HepG2 (cell line): ENCODE measurements around the gene FKBP14. TPM values are rescaled to one million over a fixed set of nuclear protein-coding genes. Genes with fewer than 3 reads are reported as not detected.

Experiments
- DPF2 ChIP-seq: sonication (generic); formaldehyde crosslinking; IDR thresholded peaks from 2 replicates; pipeline ENCODE4 v1.4.0; 2020; ENCODE audit warnings: mild to moderate bottlenecking, low read depth, missing genetic modification reagents, borderline replicate concordance
- ETV6 ChIP-seq: sonication (generic); formaldehyde crosslinking; conservative IDR thresholded peaks from 2 replicates; pipeline ENCODE4 v1.4.0; 2020; ENCODE audit warnings: missing genetic modification reagents
- FOXJ3 ChIP-seq: sonication (generic); formaldehyde crosslinking; IDR thresholded peaks from 2 replicates; pipeline ENCODE4 v1.4.0; 2020; ENCODE audit warnings: missing genetic modification reagents, mild to moderate bottlenecking, borderline replicate concordance
- GABPA ChIP-seq, 2 experiments: IDR thresholded peaks; 2 replicates each; pipeline ENCODE4 v1.6.1; 2011 to 2016; ENCODE audit warnings: low read depth in 2 of 2, low read length in 1 of 2, missing biosample characterization in 1 of 2, missing genetic modification characterization in 1 of 2
- GPN1 ChIP-seq: sonication (generic); formaldehyde crosslinking; IDR thresholded peaks from 2 replicates; pipeline ENCODE4 v1.5.1; 2020; ENCODE audit warnings: missing genetic modification reagents, borderline replicate concordance
- HNRNPUL1 ChIP-seq: fragments of 200-400 bp; formaldehyde crosslinking; IDR thresholded peaks from 2 replicates; pipeline ENCODE4 v1.6.1; 2017; ENCODE audit warnings: low read depth, mild to moderate bottlenecking, low read length, moderate library complexity
- MAF1 ChIP-seq: sonication (generic); formaldehyde crosslinking; IDR thresholded peaks from 2 replicates; pipeline ENCODE4 v1.5.0; 2020; ENCODE audit warnings: missing genetic modification reagents, borderline replicate concordance
- NFE2L2 ChIP-seq: fragments of 150-350 bp; IDR thresholded peaks from 2 replicates; pipeline ENCODE4 v1.6.1; 2014; ENCODE audit warnings: low read length
- NKX3-1 ChIP-seq: sonication (generic); formaldehyde crosslinking; IDR thresholded peaks from 2 replicates; pipeline ENCODE4 v1.5.0; 2020; ENCODE audit warnings: missing genetic modification reagents
- POLR2A ChIP-seq, 2 experiments: IDR thresholded peaks; 2 replicates each; pipeline ENCODE4 v1.6.1; 2011; ENCODE audit warnings: low read depth in 2 of 2, low read length in 2 of 2, mild to moderate bottlenecking in 1 of 2, moderate library complexity in 1 of 2; ENCODE audit not compliant: insufficient read depth in 1 of 2
- SP2 ChIP-seq: sonication (generic); formaldehyde crosslinking; IDR thresholded peaks from 2 replicates; pipeline ENCODE4 v1.5.1; 2020; ENCODE audit warnings: mild to moderate bottlenecking, missing genetic modification reagents
- TARDBP ChIP-seq: sonication (generic); formaldehyde crosslinking; IDR thresholded peaks from 2 replicates; pipeline ENCODE4 v1.8.0; 2022; ENCODE audit warnings: mild to moderate bottlenecking, missing genetic modification reagents
- ZFX ChIP-seq: sonication (generic); formaldehyde crosslinking; IDR thresholded peaks from 2 replicates; pipeline ENCODE4 v1.4.0; 2020; ENCODE audit warnings: mild to moderate bottlenecking, low read depth, missing genetic modification reagents, moderate library complexity
- ZNF205 ChIP-seq: IDR thresholded peaks from 2 replicates; pipeline ENCODE4 v1.6.1; 2018; ENCODE audit warnings: missing biosample characterization, missing genetic modification reagents
- ZNF207 ChIP-seq: fragments of 450-650 bp; IDR thresholded peaks from 2 replicates; pipeline ENCODE4 v1.6.1; 2016; ENCODE audit warnings: antibody characterized with exemption, borderline replicate concordance
- ZNF235 ChIP-seq: sonication (generic); formaldehyde crosslinking; IDR thresholded peaks from 2 replicates; pipeline ENCODE4 v1.8.1; 2023; ENCODE audit warnings: mild to moderate bottlenecking, missing genetic modification reagents, borderline replicate concordance
- ZNF501 ChIP-seq: sonication (generic); formaldehyde crosslinking; IDR thresholded peaks from 2 replicates; pipeline ENCODE4 v1.5.1; 2020; ENCODE audit warnings: mild to moderate bottlenecking, moderate library complexity, missing genetic modification reagents
- ZNF546 ChIP-seq: sonication (generic); formaldehyde crosslinking; conservative IDR thresholded peaks from 2 replicates; pipeline ENCODE4 v1.8.1; 2023; ENCODE audit warnings: mild to moderate bottlenecking, missing genetic modification reagents
- ZNF557 ChIP-seq: sonication (generic); formaldehyde crosslinking; IDR thresholded peaks from 2 replicates; pipeline ENCODE4 v1.4.0; 2020; ENCODE audit warnings: missing genetic modification reagents
- ZNF674 ChIP-seq: sonication (generic); formaldehyde crosslinking; IDR thresholded peaks from 2 replicates; pipeline ENCODE4 v1.5.0; 2020; ENCODE audit warnings: low read depth, mild to moderate bottlenecking, missing genetic modification reagents
- ZNF703 ChIP-seq: sonication (generic); formaldehyde crosslinking; IDR thresholded peaks from 2 replicates; pipeline ENCODE4 v1.5.1; 2020; ENCODE audit warnings: missing genetic modification reagents, mild to moderate bottlenecking, moderate library complexity, borderline replicate concordance
- ZNF746 ChIP-seq: sonication (generic); formaldehyde crosslinking; IDR thresholded peaks from 2 replicates; pipeline ENCODE4 v1.8.0; 2022; ENCODE audit warnings: mild to moderate bottlenecking, missing genetic modification reagents
- ZNF761 ChIP-seq: sonication (generic); formaldehyde crosslinking; conservative IDR thresholded peaks from 2 replicates; pipeline ENCODE4 v1.4.0; 2020; ENCODE audit warnings: mild to moderate bottlenecking, missing genetic modification reagents
- ZNF839 ChIP-seq: sonication (generic); formaldehyde crosslinking; IDR thresholded peaks from 2 replicates; pipeline ENCODE4 v1.4.0; 2020; ENCODE audit warnings: missing genetic modification reagents, mild to moderate bottlenecking, borderline replicate concordance
- polyA plus RNA-seq, 8 experiments: library from polyadenylated mRNA; depleted of rRNA in 3 of 8; stranded (reverse) in 7 of 8; unstranded in 1 of 8; fragments of >200 nt; fragmentation: Illumina TruSeq in 4 of 8; extraction: Trizol in 4 of 8; gene quantifications; 2 replicates each; pipeline versions ENCODE4 v1.2.1 to v1.2.3, GENCODE V29; 2011 to 2016; ENCODE audit warnings: low read depth in 4 of 8, missing spikeins in 1 of 8, mixed read lengths in 1 of 8; ENCODE audit not compliant: insufficient read depth in 1 of 8
- total RNA-seq, 5 experiments: library from RNA; depleted of rRNA; stranded (reverse); fragments of >200 nt; fragmentation: Illumina TruSeq; extraction: Trizol; gene quantifications; 2 replicates each; pipeline ENCODE4 v1.2.3, GENCODE V29; 2016; ENCODE audit warnings: low read depth in 1 of 5
- TF ChIP-seq, protein P1 (sequence below): sonication (generic); formaldehyde crosslinking; IDR thresholded peaks from 2 replicates; pipeline ENCODE4 v1.8.1; 2023; ENCODE audit warnings: mild to moderate bottlenecking, missing genetic modification reagents
- TF ChIP-seq, protein P2 (sequence below): sonication (generic); formaldehyde crosslinking; IDR thresholded peaks from 2 replicates; pipeline ENCODE4 v1.5.1; 2020; ENCODE audit warnings: missing genetic modification reagents, mild to moderate bottlenecking, borderline replicate concordance
- TF ChIP-seq, protein P3 (sequence below): sonication (generic); formaldehyde crosslinking; IDR thresholded peaks from 2 replicates; pipeline ENCODE4 v1.4.0; 2020; ENCODE audit warnings: missing genetic modification reagents, low read depth, mild to moderate bottlenecking, borderline replicate concordance

Gene FKBP14
- total and polyA plus RNA-seq, 2 of the 13 experiments (the other 11 are each of a cell fraction or from before 2014, with no cell fraction given): 20.0 to 32.3 TPM

DNA sequence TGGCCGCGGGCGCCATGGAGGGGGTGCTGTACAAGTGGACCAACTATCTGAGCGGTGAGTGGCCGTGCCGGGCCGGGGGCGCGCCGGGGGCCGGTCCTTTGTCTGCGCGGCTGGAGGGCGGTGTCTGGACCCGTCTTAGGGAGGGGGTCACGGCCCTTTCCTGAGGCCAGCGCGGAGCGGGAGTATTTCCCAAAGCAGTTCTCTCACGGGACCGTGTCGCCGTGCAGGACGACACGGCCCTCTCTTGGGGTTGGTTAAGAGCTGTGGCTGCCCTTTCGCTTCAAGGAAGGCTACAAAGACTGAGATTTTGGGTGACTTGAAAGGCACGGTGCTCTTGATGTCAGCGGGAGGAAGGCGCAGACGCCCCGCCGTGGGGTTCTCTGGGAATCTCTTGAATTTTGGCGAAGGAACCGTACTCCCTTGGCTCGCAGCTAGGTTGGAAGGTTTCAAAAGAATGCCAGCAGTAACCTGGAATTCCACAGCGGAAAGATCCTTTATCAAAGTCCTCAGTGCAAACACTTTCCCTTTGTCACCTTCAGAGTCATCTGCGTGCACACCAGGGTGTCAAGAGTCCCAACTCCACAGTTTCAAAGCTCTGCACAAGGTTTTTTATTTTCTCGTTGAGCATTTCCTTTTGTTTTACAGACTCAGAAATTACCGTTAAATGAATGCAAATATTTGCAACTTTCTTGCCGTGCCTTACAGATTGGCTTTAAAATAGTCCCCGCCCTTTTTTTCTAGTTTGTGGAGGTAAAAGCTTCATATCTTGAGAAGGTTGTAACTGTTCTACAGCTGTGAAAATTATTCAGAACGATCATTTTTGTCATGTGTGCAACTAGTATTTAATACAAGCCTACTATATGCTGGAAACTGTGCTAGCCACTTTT, 2.5 kb upstream of the FKBP14 start (continued):
- no peak for TF ChIP-seq ETV6 (CRISPR knock-in tag)
- no peak for TF ChIP-seq GPN1
- peak; percentile 73; the same call in 1 of the 2 replicates for TF ChIP-seq ZFX (CRISPR knock-in tag)
- TF ChIP-seq, protein P1, sequence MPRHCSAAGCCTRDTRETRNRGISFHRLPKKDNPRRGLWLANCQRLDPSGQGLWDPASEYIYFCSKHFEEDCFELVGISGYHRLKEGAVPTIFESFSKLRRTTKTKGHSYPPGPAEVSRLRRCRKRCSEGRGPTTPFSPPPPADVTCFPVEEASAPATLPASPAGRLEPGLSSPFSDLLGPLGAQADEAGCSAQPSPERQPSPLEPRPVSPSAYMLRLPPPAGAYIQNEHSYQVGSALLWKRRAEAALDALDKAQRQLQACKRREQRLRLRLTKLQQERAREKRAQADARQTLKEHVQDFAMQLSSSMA (CRISPR knock-in tag): no peak
- TF ChIP-seq ZNF746: no peak
- no peak for TF ChIP-seq NKX3-1 (CRISPR knock-in tag)
- no peak for TF ChIP-seq ZNF546 (CRISPR knock-in tag)
- TF ChIP-seq ZNF761 (CRISPR knock-in tag): no peak
- TF ChIP-seq POLR2A (IDR thresholded peaks at IDR 0.05; ENCODE audit: insufficient read depth in 1 of 2, low read depth in 2 of 2, low read length in 2 of 2): peak in 1 of 2 experiments; percentile 50; a peak in 2 of 4 replicates
- no peak for TF ChIP-seq ZNF839 (CRISPR knock-in tag)
- TF ChIP-seq ZNF235 (CRISPR knock-in tag): no peak
- no peak for TF ChIP-seq GABPA (IDR thresholded peaks at IDR 0.05; ENCODE audit: low read depth, low read length)
- TF ChIP-seq GABPA (CRISPR knock-in tag; IDR thresholded peaks at IDR 0.05; ENCODE audit: low read depth): no peak
- TF ChIP-seq FOXJ3 (CRISPR knock-in tag): no peak; the same call in 1 of the 2 replicates
- TF ChIP-seq, protein P2, sequence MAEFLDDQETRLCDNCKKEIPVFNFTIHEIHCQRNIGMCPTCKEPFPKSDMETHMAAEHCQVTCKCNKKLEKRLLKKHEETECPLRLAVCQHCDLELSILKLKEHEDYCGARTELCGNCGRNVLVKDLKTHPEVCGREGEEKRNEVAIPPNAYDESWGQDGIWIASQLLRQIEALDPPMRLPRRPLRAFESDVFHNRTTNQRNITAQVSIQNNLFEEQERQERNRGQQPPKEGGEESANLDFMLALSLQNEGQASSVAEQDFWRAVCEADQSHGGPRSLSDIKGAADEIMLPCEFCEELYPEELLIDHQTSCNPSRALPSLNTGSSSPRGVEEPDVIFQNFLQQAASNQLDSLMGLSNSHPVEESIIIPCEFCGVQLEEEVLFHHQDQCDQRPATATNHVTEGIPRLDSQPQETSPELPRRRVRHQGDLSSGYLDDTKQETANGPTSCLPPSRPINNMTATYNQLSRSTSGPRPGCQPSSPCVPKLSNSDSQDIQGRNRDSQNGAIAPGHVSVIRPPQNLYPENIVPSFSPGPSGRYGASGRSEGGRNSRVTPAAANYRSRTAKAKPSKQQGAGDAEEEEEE: no peak
- TF ChIP-seq, protein P3, sequence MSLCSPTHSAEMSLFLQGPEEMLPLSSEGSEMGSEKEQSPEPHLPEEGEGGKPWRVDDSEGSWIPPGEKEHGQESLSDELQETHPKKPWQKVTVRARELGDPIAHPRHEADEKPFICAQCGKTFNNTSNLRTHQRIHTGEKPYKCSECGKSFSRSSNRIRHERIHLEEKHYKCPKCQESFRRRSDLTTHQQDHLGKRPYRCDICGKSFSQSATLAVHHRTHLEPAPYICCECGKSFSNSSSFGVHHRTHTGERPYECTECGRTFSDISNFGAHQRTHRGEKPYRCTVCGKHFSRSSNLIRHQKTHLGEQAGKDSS (CRISPR knock-in tag): no peak
- TF ChIP-seq ZNF703 (CRISPR knock-in tag): no peak
- no peak for TF ChIP-seq NFE2L2
- 0 out of 2 replicates have a peak, but pooled peaks have one; percentile 23 for TF ChIP-seq ZNF557 (CRISPR knock-in tag)
- TF ChIP-seq HNRNPUL1: no peak
- TF ChIP-seq SP2 (CRISPR knock-in tag): no peak
- TF ChIP-seq ZNF205 (CRISPR knock-in tag): no peak
- TF ChIP-seq DPF2: no peak
- TF ChIP-seq ZNF501 (CRISPR knock-in tag): 0 out of 2 replicates have a peak, but pooled peaks have one; percentile 3
- no peak for TF ChIP-seq MAF1 (CRISPR knock-in tag)
- TF ChIP-seq TARDBP (CRISPR knock-in tag): no peak; the same call in 1 of the 2 replicates
- no peak for TF ChIP-seq ZNF674
- no peak for TF ChIP-seq ZNF207
